T-helper 17 cell (primary cell): ENCODE results near the gene UCHL3. TPM values are rescaled to one million over a fixed set of nuclear protein-coding genes. Genes with fewer than 3 reads are reported as not detected.

ENCODE experiments used
- ATAC-seq: fragments of 150-1000 bp; cut with Tn5 transposase; 2 replicates; pipeline ENCODE4 v1.10.0; 2021; ENCODE audit warnings: mild to moderate bottlenecking, moderate library complexity
- DNase-seq, 3 donors: peaks; one replicate each; pipeline versions ENCODE4 v3.0.0 to v3.0.0-alpha.2; 2020 to 2021
- H3K9me3 ChIP-seq: one replicate; pipeline ENCODE4 v1.7.0; 2013; ENCODE audit warnings: low read length, mild to moderate bottlenecking; ENCODE audit not compliant: control insufficient read depth, poor library complexity, severe bottlenecking
- H3K27ac Mint-ChIP-seq: one replicate; pipeline ENCODE4 v1.8.0; 2022; ENCODE audit warnings: mild to moderate bottlenecking, moderate library complexity, mixed read lengths
- H3K27me3 Mint-ChIP-seq: one replicate; pipeline ENCODE4 v1.8.0; 2022; ENCODE audit warnings: mixed read lengths
- H3K36me3 Mint-ChIP-seq: one replicate; pipeline ENCODE4 v1.8.0; 2022; ENCODE audit warnings: low read depth, mixed read lengths
- H3K4me1 Mint-ChIP-seq: one replicate; pipeline ENCODE4 v1.8.0; 2022; ENCODE audit warnings: mild to moderate bottlenecking, mixed read lengths
- H3K4me3 Mint-ChIP-seq: one replicate; pipeline ENCODE4 v1.8.0; 2022; ENCODE audit warnings: mild to moderate bottlenecking, moderate library complexity, mixed read lengths
- total RNA-seq, 4 donors: library from RNA in 2 of 4; stranded (reverse) in 2 of 4; gene quantifications; one replicate each; pipeline ENCODE4 v1.2.3 and lab custom pipeline; 2022 to 2026

Gene UCHL3
- total RNA-seq, 2 donors from 2014 or later = 18.2 to 27.3 TPM

DNA sequence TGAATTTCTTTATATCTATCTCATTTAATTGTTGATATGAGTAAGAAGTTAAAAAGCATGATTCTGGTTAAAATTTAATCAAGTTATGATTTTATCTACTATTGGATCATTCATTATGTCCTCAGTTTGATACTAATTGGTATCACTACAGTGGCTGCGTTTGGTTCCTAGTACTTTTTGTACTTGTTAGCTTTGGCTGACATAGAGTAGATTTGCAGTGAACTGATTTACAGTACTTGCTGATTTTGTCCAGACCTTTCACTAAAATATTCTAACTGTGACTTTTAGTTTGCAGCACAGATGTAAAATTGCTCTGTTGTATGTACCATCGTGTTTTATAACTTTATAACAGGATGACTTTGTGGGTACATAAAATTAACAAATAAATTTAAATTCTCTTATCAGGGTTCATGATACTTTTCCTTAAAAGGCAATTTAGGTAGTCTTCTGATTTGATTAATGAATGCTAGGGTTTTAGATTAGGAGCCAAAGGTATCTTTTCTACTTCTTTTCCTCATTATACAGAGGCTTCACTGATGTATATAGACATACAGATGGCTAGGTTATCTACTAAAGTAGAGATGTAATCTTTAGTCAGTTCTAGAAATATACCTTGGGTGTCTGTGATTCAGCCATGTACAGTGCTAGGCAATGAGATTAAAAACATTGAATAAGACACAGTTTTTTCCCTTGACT is 8.7 kb downstream of the UCHL3 start:
- ATAC-seq = no peak
- peaks cover 26% of the 10 kb centered on the region for H3K4me1 Mint-ChIP-seq

GRCh38 chr13:75566658-75567057 is 17.1 kb downstream of the UCHL3 start:
- no peak for ATAC-seq
- Mint-ChIP-seq H3K27me3 (no peaks in the 10 kb centered on the region), H3K4me3 (no peak overlapping the region), H3K27ac (no peak overlapping the region), H3K4me1 (peaks cover 3% of the 10 kb centered on the region), H3K36me3 (peaks cover 11% of the 10 kb centered on the region)
- no peak for DNase-seq
- H3K9me3 ChIP-seq = no peaks in the 10 kb centered on the region

More for the DNA sequence above, 8.7 kb downstream of the UCHL3 start:
- no peak overlapping the region for H3K27ac Mint-ChIP-seq
- H3K27me3 Mint-ChIP-seq = no peaks in the 10 kb centered on the region
- no peaks in the 10 kb centered on the region for H3K9me3 ChIP-seq
- DNase-seq = no peak
- no peak overlapping the region for H3K4me3 Mint-ChIP-seq
- peaks cover 11% of the 10 kb centered on the region for H3K36me3 Mint-ChIP-seq

- DNase-seq = no peak
- H3K9me3 ChIP-seq = no peaks in the 10 kb centered on the region
- no peak for ATAC-seq
- no peaks in the 10 kb centered on the region for H3K27me3 Mint-ChIP-seq
- H3K36me3 Mint-ChIP-seq = peaks cover 13% of the 10 kb centered on the region
- no peak overlapping the region for H3K27ac Mint-ChIP-seq
- no peak overlapping the region for H3K4me3 Mint-ChIP-seq
- peaks cover 6% of the 10 kb centered on the region for H3K4me1 Mint-ChIP-seq
Observed at GRCh38 chr13:75569576-75569975, 20.0 kb downstream of the UCHL3 start.

DNA sequence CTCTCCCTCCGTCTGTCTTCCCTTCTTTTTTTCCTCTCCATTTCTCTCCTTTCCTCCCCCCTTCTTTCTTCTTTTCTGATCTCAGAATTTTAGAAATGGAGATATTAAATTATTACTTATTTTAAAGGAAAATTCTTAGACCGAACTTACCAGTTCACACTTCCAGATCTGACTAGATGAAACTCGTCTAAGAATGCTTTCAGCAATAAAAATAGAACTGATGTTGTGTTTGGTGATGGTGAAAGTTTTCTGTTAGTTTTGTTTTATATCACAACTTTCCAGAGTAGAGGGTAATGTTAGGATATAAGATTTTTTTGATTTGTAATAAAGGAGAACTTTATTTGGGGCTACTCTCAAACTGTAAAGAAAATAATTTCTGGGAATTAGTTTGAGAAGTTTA is 29.9 kb downstream of the UCHL3 start:
- Mint-ChIP-seq H3K4me1 (peaks cover 5% of the 10 kb centered on the region), H3K27me3 (no peaks in the 10 kb centered on the region), H3K4me3 (no peak overlapping the region), H3K27ac (no peak overlapping the region), H3K36me3 (peaks cover 2% of the 10 kb centered on the region)
- no peak for ATAC-seq
- DNase-seq = no peak
- H3K9me3 ChIP-seq = no peaks in the 10 kb centered on the region

- Mint-ChIP-seq H3K36me3 (peaks cover 2% of the 10 kb centered on the region), H3K27ac (no peak overlapping the region), H3K27me3 (no peaks in the 10 kb centered on the region), H3K4me1 (peaks cover 14% of the 10 kb centered on the region), H3K4me3 (no peak overlapping the region)
- no peaks in the 10 kb centered on the region for H3K9me3 ChIP-seq
- ATAC-seq = no peak
- no peak for DNase-seq
Observed at GRCh38 chr13:75581874-75582640, 32.5 kb downstream of the UCHL3 start.

DNA sequence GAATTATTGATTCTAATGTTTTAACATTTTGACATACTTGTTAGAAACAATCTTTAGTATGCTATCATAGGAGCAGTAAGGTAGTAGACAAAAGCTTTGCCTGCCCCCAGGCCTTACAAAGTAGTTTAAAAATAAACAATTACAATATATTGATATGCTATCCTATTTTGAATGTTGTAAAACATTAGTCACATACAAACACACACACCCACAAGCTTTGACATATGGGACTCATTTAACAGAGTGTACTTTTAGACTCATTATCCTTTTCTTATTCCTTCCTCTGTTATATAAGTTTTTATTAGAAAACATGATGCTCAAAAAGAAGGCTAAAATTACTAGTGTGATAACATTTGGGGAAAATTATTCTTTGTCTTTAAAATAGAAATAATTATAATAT is 33.5 kb downstream of the UCHL3 start:
- Mint-ChIP-seq H3K27me3 (no peaks in the 10 kb centered on the region), H3K4me3 (no peak overlapping the region), H3K27ac (no peak overlapping the region), H3K36me3 (peaks cover 3% of the 10 kb centered on the region), H3K4me1 (peaks cover 19% of the 10 kb centered on the region)
- ATAC-seq (no peak), DNase-seq (no peak)
- H3K9me3 ChIP-seq = no peaks in the 10 kb centered on the region

DNA sequence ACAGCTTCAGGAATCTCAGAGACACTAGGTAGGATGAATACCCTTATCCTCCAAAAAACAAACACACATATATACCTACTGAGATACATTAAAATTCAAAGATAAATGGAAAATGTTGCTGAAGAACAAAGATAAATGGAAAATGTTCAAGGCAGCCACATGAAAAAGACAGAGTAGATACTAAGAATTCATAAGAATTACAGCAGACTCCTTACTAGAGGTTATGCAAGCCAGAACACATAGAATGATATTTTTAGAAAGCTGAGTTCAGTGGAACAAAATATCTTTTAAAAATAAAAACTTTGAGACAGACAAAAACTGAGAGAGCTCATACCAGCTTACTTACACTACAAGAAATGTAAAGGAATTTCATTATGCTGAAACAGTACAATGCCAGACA is 35.6 kb downstream of the UCHL3 start:
- Mint-ChIP-seq H3K27me3 (no peaks in the 10 kb centered on the region), H3K27ac (no peak overlapping the region), H3K36me3 (peaks cover 7% of the 10 kb centered on the region), H3K4me3 (no peak overlapping the region), H3K4me1 (peaks cover 16% of the 10 kb centered on the region)
- H3K9me3 ChIP-seq = no peaks in the 10 kb centered on the region
- no peak for DNase-seq
- no peak for ATAC-seq

- ATAC-seq (no peak), DNase-seq (no peak)
- H3K4me3 Mint-ChIP-seq = no peak overlapping the region
- H3K27ac Mint-ChIP-seq = peak overlapping the region; percentile 19
- H3K4me1 Mint-ChIP-seq = peaks cover 19% of the 10 kb centered on the region
- no peaks in the 10 kb centered on the region for H3K9me3 ChIP-seq
- no peaks in the 10 kb centered on the region for H3K27me3 Mint-ChIP-seq
- H3K36me3 Mint-ChIP-seq = peaks cover 12% of the 10 kb centered on the region
Observed at GRCh38 chr13:75587679-75588078, 38.1 kb downstream of the UCHL3 start.

GRCh38 chr13:75596657-75597182 is 47.1 kb downstream of the UCHL3 start:
- H3K4me3 Mint-ChIP-seq = no peak overlapping the region
- ATAC-seq = no peak
- DNase-seq = no peak
- H3K27ac Mint-ChIP-seq = peak overlapping the region; percentile 70
- H3K36me3 Mint-ChIP-seq = peaks cover 8% of the 10 kb centered on the region
- H3K27me3 Mint-ChIP-seq = no peaks in the 10 kb centered on the region
- peaks cover 5% of the 10 kb centered on the region for H3K4me1 Mint-ChIP-seq
- H3K9me3 ChIP-seq = no peaks in the 10 kb centered on the region

- Mint-ChIP-seq H3K4me3 (no peak overlapping the region), H3K36me3 (peaks cover 8% of the 10 kb centered on the region), H3K27me3 (no peaks in the 10 kb centered on the region), H3K4me1 (peaks cover 5% of the 10 kb centered on the region), H3K27ac (no peak overlapping the region)
- DNase-seq (no peak), ATAC-seq (no peak)
- no peaks in the 10 kb centered on the region for H3K9me3 ChIP-seq
Observed at GRCh38 chr13:75600371-75600770, 50.8 kb downstream of the UCHL3 start.

GRCh38 chr13:75603038-75603437 is 53.4 kb downstream of the UCHL3 start:
- DNase-seq (no peak), ATAC-seq (no peak)
- no peaks in the 10 kb centered on the region for H3K4me1 Mint-ChIP-seq
- H3K36me3 Mint-ChIP-seq = peaks cover 11% of the 10 kb centered on the region
- no peaks in the 10 kb centered on the region for H3K27me3 Mint-ChIP-seq
- H3K4me3 Mint-ChIP-seq = no peak overlapping the region
- no peak overlapping the region for H3K27ac Mint-ChIP-seq
- H3K9me3 ChIP-seq = no peaks in the 10 kb centered on the region

- Mint-ChIP-seq H3K4me3 (no peak overlapping the region), H3K4me1 (no peaks in the 10 kb centered on the region), H3K27me3 (no peaks in the 10 kb centered on the region), H3K27ac (no peak overlapping the region), H3K36me3 (peaks cover 9% of the 10 kb centered on the region)
- DNase-seq = no peak
- no peaks in the 10 kb centered on the region for H3K9me3 ChIP-seq
- no peak for ATAC-seq
Observed at GRCh38 chr13:75607447-75607846, 57.9 kb downstream of the UCHL3 start.

DNA sequence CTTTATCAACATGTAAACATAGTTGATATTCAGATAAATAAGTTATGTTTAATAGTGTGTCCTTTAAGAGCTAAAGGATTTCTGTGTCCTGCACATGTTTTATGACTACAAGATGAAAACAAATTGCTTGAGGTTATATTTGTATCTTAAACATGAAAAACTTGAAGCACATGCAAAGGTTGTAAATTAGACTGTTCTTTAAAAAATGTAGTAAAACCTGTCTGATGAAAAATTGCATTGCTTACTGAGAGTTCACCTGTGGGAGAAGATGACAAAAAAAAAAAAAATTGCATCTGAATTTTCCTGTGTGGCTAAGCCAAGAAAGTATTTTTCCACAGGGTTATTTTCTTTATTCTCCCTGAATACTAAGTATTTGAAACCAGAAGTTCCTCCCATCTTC is 60.9 kb downstream of the UCHL3 start:
- Mint-ChIP-seq H3K4me1 (no peaks in the 10 kb centered on the region), H3K27me3 (no peaks in the 10 kb centered on the region), H3K27ac (no peak overlapping the region), H3K36me3 (peaks cover 12% of the 10 kb centered on the region), H3K4me3 (no peak overlapping the region)
- DNase-seq = no peak
- no peaks in the 10 kb centered on the region for H3K9me3 ChIP-seq
- no peak for ATAC-seq
